ENCODE measurements around the gene KRTAP19-1.
A peak's percentile ranks its signal among the peaks of the same experiment; 100 is the strongest.

Gene KRTAP19-1

GRCh38 chr21:30437010-30437565, 43.1 kb downstream of the KRTAP19-1 start:
- H3K4me1 ChIP-seq (ENCODE audit: control insufficient read depth, insufficient read depth, low read length): no peaks in the 10 kb centered on the region
- no peaks in the 10 kb centered on the region for H3K36me3 ChIP-seq (ENCODE audit: control insufficient read depth in 2 of 2, insufficient read depth in 1 of 2, low read length in 2 of 2)
- H3K4me3 ChIP-seq (ENCODE audit: low read depth, low read length): no peak overlapping the region
- TF ChIP-seq SP3 (tag by site-specific recombination; IDR thresholded peaks at IDR 0.05): no peak
- TF ChIP-seq PRDM6 (tag by site-specific recombination; IDR thresholded peaks at IDR 0.05): no peak
- no peak for TF ChIP-seq PRDM4 (tag by site-specific recombination; IDR thresholded peaks at IDR 0.05)
- no peak for TF ChIP-seq ZNF37A (tag by site-specific recombination; IDR thresholded peaks at IDR 0.05)
- TF ChIP-seq ZNF791 (tag by site-specific recombination; IDR thresholded peaks at IDR 0.05): no peak
- no peak for TF ChIP-seq ZNF837 (tag by site-specific recombination; IDR thresholded peaks at IDR 0.05)
- TF ChIP-seq ZNF354C (tag by site-specific recombination; IDR thresholded peaks at IDR 0.05; ENCODE audit: borderline replicate concordance, low read depth): no peak
- no peak for TF ChIP-seq ZNF792 (tag by site-specific recombination; IDR thresholded peaks at IDR 0.05)
- no peak for TF ChIP-seq ZNF202 (tag by site-specific recombination; IDR thresholded peaks at IDR 0.05; ENCODE audit: borderline replicate concordance)
- TF ChIP-seq ZNF404 (tag by site-specific recombination; IDR thresholded peaks at IDR 0.05): no peak
- no peak for TF ChIP-seq ZNF629 (tag by site-specific recombination; IDR thresholded peaks at IDR 0.05)
- no peak for TF ChIP-seq CTCF (tag by site-specific recombination; IDR thresholded peaks at IDR 0.05)
- TF ChIP-seq HOXC10 (CRISPR knock-in tag; IDR thresholded peaks at IDR 0.05): no peak
- no peak for TF ChIP-seq TRIM28 (IDR thresholded peaks at IDR 0.05; ENCODE audit: borderline replicate concordance, low read length)
- no peak for TF ChIP-seq ZNF48 (tag by site-specific recombination; IDR thresholded peaks at IDR 0.05)
- TF ChIP-seq ZBTB20 (tag by site-specific recombination; IDR thresholded peaks at IDR 0.05): no peak
- H3K27ac ChIP-seq (ENCODE audit: extremely low read depth, low read depth, low read length): no peak overlapping the region
- ChIA-PET CTCF (interaction anchor here (0.6 kb wide), 3 partner anchors 96 to 588 kb away, joined by 3 read pairs; no protein-coding TSS in a partner anchor), POLR2A (interaction anchor here (0.7 kb wide), 1 partner anchor 916 kb away, joined by 3 read pairs; no protein-coding TSS in a partner anchor)
- H3K9me3 ChIP-seq (ENCODE audit: control insufficient read depth, insufficient read depth, low read depth, low read length): no peaks in the 10 kb centered on the region

GRCh38 chr21:30434033-30434631, 46.0 kb downstream of the KRTAP19-1 start:
- Histone ChIP-seq H3K27ac (ENCODE audit: extremely low read depth, low read depth, low read length) (no peak overlapping the region), H3K4me1 (ENCODE audit: control insufficient read depth, insufficient read depth, low read length) (no peaks in the 10 kb centered on the region), H3K36me3 (ENCODE audit: control insufficient read depth in 2 of 2, insufficient read depth in 1 of 2, low read length in 2 of 2) (no peaks in the 10 kb centered on the region), H3K4me3 (ENCODE audit: low read depth, low read length) (no peak overlapping the region), H3K9me3 (ENCODE audit: control insufficient read depth, insufficient read depth, low read depth, low read length) (no peaks in the 10 kb centered on the region)
- ChIA-PET POLR2A (no interaction called here), CTCF (interaction anchor here (0.6 to 2.2 kb wide), 24 partner anchors 9 to 736 kb away, joined by 3 to 12 read pairs (median 4); partner anchors contain the start of gene KRTAP27-1)
- TF ChIP-seq ZBTB21 (tag by site-specific recombination; IDR thresholded peaks at IDR 0.05): no peak
- no peak for TF ChIP-seq BCL11B (tag by site-specific recombination; IDR thresholded peaks at IDR 0.05; ENCODE audit: low read depth)
- no peak for TF ChIP-seq ZNF391 (tag by site-specific recombination; IDR thresholded peaks at IDR 0.05; ENCODE audit: borderline replicate concordance, low read depth)
- TF ChIP-seq ZNF148 (tag by site-specific recombination; IDR thresholded peaks at IDR 0.05; ENCODE audit: borderline replicate concordance): no peak
- no peak for TF ChIP-seq BCL11A (tag by site-specific recombination; IDR thresholded peaks at IDR 0.05; ENCODE audit: low read depth)
- TF ChIP-seq ZNF426 (tag by site-specific recombination; IDR thresholded peaks at IDR 0.05): no peak
- peak; percentile 25; the same call in 1 of the 2 replicates for TF ChIP-seq ZNF654 (tag by site-specific recombination; IDR thresholded peaks at IDR 0.05; ENCODE audit: low read depth)
- no peak for TF ChIP-seq ZBTB1 (tag by site-specific recombination; IDR thresholded peaks at IDR 0.05)

Data from HEK293 (cell line).